Measurements from ENCODE around the gene DBH.

The DBH gene

DNA sequence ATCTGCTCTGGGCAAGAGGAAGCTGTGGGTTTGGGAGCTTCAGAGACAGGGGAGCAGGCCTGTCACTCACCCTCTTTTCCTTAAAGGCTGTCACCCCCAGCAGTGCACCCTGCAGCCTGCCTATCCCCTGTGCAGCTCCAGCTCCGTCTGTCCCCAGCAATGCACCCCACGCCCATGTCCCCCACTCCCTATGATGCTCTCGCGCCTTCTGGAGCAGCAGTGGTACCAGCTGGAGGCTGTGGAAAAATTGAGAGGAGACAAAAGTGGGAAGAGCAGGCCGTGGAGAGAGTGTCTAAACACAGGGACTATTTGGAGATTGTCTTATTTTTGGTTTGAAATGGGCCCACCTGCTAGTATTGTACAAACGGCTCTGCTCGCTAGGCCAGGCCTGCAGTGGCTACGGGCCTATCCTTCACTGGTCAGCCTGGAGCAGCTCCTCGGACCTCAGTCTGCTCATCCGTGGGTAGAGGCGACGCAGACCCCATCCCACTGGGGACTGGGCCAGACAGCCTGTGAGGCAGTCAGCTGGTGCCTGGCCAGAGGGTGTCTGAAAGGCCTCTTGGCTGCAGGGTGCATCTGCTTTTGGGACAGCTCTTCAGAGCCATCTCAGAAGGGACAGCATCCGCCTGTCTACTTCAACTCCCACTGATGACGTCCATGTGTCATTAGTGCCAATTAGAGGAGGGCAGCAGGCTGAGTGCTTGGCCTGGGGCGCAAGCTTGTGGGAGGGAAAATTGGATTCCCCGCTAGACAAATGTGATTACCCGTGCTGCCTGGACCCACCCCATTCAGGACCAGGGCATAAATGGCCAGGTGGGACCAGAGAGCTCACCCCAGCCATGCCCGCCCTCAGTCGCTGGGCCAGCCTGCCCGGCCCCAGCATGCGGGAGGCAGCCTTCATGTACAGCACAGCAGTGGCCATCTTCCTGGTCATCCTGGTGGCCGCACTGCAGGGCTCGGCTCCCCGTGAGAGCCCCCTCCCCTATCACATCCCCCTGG, at the start of gene DBH:
Gene DBH (plus strand): TSS at position 831 of the 999 bp plus-strand sequence. CDS start 9 bp downstream, at position 840.
- DNase-seq = no peak

DNA sequence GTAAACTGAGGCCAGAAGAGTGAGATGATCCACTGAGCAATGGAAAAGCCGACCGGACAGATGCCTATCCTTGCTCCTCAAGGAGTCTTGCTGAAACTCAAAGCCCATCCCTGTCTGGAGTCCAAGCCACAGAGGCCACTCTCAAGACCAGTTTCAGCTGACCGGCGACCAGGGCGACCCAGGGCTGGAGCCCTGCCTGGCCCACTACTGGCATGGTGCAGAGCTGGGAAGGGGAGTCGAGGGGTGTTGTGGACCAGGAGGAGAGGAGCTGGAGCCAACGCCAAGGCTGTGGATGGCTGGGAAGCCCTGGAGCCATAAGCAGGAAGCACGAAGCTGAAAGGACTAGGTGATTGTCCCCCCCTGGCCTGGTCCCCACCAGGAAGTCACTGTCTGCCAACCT, 49.1 kb upstream of the DBH start:
- DNase-seq = no peak

DNA sequence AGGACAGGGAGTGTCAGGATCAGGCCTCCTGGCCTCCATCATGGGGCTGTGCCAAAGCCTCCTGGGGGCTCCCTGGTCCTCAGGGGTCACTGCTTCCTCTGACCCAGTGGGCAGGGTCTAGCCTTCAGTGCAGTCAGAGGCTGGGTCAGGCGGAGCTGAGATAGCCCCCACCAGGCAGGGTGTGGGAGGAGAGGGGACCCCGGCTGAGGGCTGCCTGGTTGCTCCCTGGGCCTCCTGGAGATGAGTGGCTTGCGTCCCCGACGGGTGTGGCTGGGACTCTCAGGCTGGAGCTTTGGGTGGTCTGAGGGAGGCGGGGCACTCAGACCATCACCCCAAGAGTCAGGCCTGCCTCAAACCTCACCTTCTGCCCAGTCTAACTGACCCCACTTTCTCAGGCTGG, 48.7 kb upstream of the DBH start:
- DNase-seq = no peak

DNA sequence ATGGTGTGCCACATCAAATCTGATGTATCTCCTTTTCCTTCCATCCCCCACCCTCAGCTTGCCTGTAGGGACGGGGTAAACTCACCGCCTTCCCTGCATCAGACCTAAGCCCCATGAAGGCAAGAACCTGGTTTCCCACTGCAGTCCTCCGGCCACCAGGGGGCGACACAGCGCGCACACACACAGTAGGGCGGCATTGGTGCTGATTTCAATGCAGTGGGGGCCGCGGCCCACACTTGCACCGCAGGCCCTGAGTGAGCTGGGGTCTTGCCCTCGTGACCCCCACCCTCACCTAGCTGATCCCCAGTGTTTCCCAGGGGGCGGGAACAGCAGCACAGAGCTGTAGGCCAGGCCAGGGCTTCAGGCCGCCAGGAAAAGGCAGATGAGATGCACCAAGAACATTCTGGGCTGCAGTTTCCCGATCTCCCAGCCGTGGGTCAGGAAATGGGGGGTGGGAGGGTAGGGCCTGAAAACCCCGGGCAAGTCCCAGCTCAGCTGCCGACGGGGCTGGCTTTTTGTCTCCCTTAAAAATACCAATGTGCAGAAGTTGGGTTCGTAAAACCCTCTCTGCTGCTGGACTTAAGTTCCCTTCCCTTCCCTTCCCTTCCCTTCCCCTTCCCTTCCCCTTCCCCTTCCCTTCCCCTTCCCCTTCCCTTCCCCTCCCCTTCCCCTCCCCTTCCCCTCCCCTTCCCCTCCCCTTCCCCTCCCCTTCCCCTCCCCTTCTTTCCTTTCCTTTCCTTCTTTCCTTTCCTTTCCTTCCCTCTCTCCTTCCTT, 46.5 kb upstream of the DBH start:
- no peak for DNase-seq

DNA sequence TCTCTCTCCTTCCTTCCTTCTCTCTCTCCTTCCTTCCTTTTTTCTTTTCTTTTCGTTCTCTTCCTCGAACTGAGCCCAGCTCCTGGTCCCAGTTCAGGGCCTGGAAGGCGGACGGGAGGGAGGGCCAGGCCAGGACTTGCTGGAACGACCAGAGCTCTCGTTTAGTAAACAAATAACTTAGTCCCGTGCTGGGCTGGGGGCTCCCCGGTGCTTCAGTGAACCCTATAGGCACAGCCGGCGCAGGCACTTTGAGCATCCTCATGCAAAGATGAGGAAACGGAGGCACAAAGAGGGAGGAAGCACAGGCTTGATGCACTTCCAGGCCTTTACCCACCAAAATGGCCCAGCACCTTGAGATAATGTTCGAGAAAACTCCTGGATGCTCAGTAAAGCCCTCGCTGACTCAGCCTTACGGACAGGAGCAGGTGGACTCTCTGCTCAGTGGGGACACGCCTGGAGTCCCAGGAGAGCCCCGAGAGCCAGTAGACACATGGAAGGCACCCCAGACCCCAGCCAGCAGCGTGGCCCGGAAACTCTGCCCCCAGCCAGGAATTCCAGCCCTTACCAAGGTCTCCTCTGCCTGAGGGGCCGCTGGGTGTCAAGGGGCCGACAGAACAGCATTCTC, 45.8 kb upstream of the DBH start:
- no peak for DNase-seq

DNA sequence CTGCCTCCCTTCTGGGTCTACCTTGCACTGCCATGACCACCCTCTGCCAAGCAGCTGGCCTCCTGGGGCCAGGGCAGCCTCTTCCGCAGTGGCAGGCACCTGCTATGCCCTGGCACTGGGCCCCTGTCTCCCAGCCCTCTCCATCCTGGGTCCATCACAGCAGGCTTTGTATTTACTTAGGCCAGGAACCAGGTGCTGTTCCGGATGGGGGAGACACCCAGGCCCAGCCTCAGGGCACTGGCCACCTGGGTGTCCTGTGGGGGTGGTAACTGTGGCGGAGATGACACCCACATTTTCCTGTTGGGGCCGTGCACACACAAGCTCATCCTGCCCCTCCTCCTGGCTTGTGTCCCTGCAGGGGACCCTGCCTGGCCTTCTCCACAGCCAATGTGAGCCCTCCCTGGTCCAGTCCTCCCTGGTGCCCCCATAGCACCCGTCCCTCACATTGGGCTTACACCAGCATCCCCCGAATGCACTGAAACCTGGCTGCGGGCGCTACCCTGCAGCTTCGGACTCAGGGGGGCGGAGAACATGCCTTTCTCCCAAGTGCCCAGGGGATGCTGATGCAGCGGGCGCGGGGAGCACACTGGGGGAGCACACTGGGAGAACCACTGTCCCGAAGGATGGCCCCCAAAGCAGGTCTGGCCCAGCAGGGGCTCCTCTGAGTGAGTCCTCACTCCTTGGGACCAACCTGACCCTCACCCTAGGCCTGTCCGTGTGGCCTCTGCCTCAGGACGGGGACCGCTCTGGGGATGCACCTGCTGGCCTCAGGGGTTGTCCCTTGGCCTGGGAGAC, 44.9 kb upstream of the DBH start:
- DNase-seq = no peak

DNA sequence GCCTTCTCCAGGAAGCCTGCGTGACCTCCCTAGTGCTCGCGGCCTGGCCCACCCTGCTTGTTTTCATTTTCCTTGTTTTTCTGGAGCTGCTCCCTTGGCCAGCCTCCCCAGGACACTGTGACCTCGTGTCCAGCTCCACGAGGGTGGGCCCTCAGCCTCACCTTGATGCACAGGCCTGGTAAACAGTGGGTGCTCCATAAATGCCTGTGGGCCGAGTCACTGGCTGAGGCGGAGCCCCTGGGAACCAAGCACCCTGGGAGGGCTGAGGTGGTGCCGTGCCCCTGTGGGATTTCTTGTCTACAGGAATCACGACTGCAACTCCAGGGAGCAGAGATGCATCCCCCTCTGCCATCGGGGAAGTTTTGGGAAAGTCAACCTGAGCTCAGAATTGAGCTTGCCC, 44.2 kb upstream of the DBH start:
- DNase-seq = no peak

DNA sequence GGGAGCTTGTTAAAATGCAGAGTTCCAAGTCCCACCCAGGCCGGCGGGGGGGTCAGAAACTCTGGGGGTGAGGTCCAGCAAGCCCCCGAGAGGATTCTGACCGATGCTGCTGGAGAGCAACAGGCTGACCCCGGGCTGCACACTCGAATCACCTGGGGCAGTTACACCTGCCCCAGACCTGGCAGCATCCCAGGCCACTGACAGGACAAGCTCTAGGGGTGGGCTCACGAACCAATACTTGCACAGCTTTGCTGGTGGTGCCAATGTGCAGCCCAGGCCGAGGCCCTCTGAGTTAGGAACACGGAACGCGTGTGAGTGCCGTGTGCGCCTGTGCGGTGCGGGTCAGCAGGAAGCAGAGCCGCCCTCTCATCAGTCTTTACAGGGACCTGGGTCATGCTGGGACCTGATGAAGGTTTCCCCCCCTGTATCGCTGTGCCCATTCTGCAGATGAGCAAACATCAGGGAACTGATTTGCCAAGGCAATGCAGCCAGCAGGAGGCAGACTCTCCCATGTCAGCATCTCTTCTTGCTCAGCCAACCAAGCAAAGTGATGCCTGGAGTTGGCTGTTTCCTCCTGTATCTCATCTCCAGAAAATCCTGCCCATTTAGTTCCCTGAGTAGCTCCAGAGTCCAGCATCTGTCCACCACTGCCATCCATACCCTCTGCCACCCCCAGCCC, 43.3 kb upstream of the DBH start:
- no peak for DNase-seq

DNA sequence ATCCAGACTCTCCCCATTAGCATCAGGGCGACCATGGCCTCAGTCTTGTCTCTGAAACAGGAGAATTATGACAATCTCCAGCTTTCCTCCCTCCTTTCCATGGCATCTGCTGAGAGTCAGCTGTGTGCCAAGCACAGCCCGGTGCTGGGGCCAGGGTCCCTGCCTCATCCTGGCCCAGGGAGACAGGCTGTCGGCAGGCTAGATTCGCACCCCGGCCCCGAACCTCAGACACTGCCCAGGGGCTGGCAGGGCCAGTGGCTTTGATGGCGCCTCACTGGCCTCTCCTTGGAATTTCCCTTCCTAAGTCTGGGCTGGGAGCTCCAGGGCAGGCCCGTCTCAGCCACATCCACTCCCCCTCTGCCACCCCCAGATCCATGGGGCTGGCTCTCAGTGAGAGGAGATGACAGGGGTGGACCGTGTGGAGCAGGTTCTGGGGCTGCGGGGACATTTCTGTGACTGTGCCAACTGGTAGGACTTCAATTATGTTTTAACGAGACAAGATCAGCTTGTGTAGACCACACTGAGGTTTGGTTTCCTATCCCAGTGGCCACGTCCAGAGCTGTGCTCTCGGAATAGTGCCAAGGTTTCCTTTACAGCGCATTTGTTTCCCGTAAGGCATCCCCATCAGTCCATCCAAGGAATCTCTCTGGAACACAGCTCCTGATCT, 42.4 kb upstream of the DBH start:
- no peak for DNase-seq

DNA sequence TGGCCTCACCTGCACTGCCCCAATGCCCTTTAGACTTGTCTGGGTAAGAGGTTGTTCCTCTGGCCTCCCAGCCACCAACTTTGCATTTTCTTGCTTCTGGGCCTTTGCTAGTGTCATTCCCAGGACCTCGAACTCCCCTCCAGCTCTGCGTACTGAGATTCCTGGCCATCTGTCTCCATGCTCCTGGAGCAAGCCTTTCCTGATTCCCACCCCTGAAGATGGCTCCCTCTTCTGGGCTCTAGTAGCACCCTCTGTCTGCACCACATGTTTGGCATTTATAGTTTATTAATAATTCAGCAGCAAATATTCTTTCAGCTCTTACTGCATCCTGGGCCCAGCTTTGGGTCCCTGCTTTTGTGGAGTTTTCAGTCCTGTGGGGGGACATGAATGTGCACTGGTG, 41.9 kb upstream of the DBH start:
- no peak for DNase-seq

DNA sequence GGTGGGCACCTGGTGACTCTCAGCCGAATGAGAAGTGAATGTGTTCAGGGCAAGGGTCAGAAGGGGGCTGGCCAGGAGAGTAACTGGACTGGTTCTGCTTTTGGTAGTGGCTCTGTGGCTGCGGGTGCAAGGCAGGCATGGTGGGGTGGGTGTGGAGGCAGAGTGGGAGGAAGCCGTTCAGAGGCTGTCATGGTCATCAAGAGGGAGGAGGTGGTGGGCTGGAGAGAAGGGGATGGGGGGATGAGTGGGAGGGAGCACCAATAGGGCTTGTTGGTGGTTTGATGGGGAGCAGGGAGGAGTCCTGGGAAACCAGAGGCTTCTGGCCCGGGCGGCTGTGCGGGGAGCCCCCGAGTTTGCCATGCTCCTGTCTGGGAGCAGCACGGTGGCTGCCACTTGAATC, 40.3 kb upstream of the DBH start:
- DNase-seq = no peak

DNA sequence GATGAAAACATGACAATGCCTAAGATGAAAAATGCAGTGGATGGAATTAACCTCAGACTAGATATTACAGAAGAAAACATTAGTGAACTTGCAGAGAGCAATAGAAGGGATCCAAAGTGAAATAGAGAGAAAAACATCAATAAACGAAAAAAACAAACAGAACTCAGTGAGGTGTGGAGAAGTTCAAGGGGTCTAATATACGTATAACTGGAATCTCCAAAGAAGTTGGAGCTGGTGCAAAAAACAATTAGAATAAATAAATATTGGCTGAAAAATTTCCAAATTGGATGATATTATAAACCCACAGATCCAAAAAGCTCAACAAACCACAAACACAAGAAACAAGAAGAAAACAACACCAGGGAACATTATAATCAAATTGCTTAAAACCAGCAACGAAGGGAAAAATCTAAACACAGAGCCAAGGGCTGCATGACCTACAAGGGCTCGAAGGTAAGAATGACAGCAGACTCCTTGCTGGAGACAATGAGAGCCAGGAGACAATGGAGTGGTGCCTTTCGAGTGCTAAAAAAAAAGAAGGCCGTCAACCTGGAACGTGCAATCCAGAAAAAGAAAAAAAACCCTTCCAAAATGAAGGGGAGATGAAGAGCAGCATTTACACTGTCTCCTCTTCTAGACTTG, 38.7 kb upstream of the DBH start:
- DNase-seq = no peak

DNA sequence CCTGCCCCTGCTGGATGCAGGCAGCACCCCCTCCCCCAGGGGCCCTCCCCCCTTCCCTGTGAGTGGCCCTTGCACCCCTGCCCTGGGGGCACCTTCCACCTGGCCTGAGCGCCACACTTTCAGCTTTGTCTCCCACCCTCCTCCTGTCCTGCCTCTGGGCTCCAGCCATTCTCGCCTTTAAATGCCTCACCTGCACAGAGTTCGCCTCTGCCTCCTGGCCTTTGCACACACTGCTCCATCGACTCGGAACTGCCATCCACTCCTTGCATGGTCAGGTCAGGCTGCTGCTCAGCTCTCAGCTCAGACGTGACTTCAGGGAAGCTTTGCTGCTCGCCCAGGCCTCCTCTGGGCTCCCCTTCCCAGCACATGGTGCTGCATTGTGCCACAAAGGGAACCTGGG, 37.2 kb upstream of the DBH start:
- no peak for DNase-seq

DNA sequence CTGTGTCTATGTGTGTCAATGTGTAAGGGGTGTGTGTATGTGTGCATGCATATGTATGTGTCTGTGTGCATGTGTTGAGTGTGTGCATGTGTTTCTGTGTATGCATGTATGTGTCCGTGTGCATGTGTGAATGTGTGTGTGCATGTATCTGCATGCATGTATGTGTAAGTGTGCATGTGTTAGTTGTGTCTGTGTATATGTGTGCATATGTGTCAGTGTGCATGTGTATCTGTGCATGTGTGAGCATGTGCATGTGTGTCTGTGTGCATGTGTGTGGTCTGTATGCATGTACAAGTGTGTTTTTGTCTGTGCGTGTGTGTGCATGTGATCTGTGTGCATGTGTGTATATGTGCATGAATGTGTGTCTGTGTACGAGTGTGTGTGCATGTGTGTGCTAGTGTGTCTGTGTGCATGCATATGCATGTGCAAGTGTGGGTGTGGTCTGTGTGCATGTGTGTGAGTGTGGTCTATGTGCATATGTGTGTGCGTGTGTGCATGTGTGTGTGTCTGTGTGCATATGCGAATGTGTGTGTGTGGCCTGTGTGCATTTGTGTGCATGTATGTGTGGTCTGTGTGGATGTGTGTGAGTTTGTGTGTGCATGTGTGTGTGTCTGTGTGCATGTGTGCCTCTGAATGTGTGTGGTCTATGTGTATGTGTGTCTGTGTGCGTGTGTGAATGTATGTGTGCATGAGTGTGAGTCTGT, 36.5 kb upstream of the DBH start:
- no peak for DNase-seq

DNA sequence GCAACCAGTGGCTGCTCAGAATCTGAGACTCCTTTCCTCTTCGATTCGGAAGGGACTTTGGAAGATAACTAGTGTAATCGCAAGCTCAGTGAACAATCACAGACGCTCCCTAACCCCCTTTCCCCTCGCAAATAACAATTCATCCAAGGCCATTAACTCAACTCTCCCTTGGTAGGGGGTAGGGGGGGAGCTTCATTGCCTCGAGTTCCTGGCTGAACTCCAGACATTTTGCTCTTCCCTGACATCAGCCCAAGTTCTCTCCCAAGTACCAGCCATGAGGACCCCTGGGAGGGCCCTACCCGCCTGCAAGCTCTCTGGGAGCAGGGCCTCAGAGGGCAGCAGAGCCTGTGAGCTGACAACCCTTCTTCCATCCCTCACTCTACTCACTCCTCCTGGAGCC, 35.4 kb upstream of the DBH start:
- DNase-seq = no peak

DNA sequence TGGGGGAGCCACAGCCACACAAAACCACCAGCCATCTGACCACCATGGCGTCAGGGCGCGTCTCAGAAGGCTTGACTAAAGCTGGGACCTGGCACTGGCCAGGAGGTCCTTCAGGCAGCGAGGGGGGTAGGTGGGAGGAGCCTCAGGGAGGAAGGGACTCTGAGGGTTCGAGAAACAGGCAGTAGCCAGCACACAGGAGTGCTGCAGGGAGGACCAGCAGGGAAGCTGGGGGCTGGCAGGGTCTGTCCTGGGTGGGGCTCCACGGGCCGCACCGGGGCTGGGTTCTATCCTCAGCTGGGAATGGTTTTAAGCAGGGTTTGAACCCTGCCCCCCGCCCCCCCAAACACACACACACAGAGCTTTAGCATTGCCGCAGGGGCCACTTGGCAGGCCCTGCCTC, 34.4 kb upstream of the DBH start:
- DNase-seq = no peak

DNA sequence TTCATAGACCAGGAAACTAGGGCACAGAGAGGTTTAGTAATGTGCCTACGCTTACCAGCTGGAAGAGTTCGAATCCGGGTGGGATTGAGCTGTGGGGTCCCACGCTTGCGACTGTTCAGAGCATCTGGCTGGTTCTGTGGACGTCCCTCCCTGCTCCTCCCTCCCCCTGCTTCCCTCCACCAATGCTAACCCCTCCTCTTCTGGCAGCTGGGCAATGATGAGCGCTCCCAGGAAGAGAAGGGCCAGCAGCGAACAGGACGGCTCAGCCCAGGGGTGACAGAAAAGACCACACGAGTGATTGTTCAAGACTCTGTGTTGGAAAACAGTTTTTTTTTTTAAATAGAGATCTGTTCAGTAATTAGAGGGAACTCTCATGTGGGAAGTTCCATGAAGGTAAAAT, 33.9 kb upstream of the DBH start:
- no peak for DNase-seq

DNA sequence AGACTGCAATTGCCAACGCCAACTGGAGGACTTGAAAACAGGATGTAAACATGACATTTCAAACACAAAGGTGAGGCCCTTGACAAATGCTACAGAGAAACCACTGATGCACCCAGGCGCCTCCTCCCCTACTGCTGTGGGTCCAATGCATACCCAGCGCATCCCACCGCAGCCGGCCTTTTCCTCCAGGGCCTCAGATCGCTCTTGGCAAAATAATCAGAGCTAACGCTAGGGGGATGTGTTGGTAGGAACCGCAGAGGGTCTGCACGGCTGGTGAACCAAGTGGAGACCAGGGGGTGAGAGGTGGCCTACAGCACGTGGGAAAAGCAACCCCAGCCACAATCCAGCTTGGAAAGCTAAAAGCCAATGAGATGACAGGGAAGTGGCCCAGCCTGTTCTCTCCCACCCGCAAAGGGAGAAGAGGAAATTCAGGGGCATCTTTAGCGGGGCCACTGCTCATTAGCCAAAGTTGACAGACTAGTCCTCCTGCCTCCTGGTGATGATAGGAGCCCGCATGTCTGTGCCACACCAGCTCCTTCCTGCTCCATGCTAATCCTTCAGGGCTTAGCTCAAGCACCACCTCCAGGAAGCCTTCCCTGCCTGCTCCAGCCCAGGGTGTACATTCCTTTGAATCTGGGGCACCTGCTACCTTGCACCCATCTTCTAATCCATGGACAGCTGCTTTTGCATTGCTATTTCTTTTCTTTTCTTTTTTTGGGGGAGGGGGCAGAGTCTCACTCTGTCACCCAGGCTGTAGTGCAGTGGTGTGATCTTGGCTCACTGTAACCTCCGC, 32.8 kb upstream of the DBH start:
- DNase-seq = no peak

DNA sequence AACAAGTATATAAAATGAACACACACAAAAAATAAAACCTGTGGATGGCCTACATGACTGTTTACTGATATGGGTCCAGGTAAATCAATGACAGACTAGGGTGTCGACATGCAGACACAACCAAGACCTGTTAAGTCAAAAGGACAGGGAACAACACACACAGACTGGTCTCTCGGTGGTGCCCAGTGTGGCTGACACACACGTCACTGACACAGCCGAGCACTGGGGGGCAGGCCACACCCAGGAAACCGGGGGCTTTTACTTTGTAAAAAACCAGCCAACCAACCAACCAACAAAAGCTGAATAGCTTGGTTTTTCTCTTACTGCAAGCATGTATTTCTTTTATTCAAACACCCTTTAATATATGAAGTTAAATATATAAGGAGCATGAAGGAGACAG, 31.9 kb upstream of the DBH start:
- no peak for DNase-seq

DNA sequence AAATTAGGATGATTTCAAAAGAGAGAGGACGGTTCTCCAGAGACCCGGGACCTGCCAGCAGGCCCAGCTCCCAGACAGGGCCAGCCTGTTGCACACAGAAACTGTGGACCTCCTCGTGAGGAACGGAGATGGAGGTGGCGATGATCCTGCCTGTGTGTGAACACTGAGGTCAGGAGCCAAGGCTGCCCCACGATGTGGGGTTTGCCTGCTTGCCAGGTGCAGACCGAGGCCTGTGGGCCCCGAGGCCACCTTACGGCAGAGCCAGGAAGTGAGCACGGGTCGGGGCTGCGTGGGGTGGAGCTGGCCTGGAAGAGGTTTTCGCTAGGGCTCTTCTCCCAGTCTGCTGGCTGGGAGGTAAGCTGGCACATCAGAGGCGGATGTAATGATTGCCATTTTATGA, 31.3 kb upstream of the DBH start:
- DNase-seq = no peak
